ENCODE measurements around the gene NEDD4L. TPM values are rescaled to one million over a fixed set of nuclear protein-coding genes. Genes with fewer than 3 reads are reported as not detected.

The NEDD4L gene
- polyA plus RNA-seq, 1 experiment: 14.1 TPM

- no peak for DNase-seq (ENCODE audit: low read depth)
- no peaks in the 10 kb centered on the region for H3K27me3 ChIP-seq (ENCODE audit: control insufficient read depth, insufficient read depth, low read length)
- H3K36me3 ChIP-seq (ENCODE audit: control insufficient read depth, insufficient read depth, low read length): no peaks in the 10 kb centered on the region
- H3K4me3 ChIP-seq (ENCODE audit: low read depth, low read length): no peak overlapping the region
- ChIA-PET POLR2A (no interaction called here), CTCF (interaction anchor here (1.2 to 2.6 kb wide), 3 partner anchors 43 to 138 kb away, joined by 3 to 8 read pairs (median 6); partner anchors contain the start of gene NEDD4L)
- TF ChIP-seq, protein P1, sequence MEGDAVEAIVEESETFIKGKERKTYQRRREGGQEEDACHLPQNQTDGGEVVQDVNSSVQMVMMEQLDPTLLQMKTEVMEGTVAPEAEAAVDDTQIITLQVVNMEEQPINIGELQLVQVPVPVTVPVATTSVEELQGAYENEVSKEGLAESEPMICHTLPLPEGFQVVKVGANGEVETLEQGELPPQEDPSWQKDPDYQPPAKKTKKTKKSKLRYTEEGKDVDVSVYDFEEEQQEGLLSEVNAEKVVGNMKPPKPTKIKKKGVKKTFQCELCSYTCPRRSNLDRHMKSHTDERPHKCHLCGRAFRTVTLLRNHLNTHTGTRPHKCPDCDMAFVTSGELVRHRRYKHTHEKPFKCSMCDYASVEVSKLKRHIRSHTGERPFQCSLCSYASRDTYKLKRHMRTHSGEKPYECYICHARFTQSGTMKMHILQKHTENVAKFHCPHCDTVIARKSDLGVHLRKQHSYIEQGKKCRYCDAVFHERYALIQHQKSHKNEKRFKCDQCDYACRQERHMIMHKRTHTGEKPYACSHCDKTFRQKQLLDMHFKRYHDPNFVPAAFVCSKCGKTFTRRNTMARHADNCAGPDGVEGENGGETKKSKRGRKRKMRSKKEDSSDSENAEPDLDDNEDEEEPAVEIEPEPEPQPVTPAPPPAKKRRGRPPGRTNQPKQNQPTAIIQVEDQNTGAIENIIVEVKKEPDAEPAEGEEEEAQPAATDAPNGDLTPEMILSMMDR (IDR thresholded peaks at IDR 0.05; ENCODE audit: insufficient read depth, low read depth, low read length): no peak
These were observed 134.5 kb downstream of the NEDD4L start for GRCh38 chr18:58178511-58178910.

GRCh38 chr18:58180172-58180571 lies 136.1 kb downstream of the NEDD4L start:
- Histone ChIP-seq H3K27me3 (ENCODE audit: control insufficient read depth, insufficient read depth, low read length) (no peaks in the 10 kb centered on the region), H3K36me3 (ENCODE audit: control insufficient read depth, insufficient read depth, low read length) (no peaks in the 10 kb centered on the region), H3K4me3 (ENCODE audit: low read depth, low read length) (no peak overlapping the region)
- no peak for DNase-seq (ENCODE audit: low read depth)
- POLR2A ChIA-PET: no interaction called here
- TF ChIP-seq, protein P1 (IDR thresholded peaks at IDR 0.05; ENCODE audit: insufficient read depth, low read depth, low read length): no peak
- CTCF ChIA-PET: interaction anchor here (0.6 to 4.1 kb wide), 4 partner anchors 12 to 110 kb away, joined by 3 to 40 read pairs (median 6); no protein-coding TSS in a partner anchor

DNA sequence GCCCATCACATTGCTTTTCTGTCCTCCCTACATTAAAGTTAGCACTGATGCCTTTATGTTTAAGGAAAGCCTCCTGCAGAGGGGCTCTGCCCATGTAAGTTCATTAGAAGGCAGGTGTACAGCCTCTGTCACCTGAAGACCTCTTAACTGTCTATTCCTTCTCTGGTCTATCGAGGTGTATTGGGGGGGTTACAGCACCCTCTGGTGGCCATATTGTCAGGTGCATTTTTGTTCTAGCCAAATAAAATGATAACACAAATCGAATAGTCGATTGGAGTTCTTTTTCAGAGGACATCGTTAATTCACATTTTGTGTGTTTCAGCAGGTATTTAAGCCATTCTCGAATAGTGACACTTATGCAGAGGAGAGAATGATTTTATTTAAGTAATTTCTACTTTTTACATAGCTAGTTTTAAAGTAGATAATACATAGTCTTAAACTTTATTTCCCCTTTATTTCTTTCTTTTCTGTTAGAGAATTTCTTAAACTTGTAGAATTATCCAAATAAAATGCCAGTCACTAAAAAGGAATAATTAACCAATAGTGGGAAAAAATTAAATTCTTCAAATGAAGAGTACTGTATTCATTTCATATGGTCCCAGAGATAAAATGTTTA lies 136.8 kb downstream of the NEDD4L start:
- CTCF ChIA-PET: interaction anchor here (0.6 to 4.1 kb wide), 28 partner anchors 8 to 596 kb away, joined by 3 to 40 read pairs (median 4); partner anchors contain the start of gene NEDD4L
- no peak for DNase-seq (ENCODE audit: low read depth)

DNA sequence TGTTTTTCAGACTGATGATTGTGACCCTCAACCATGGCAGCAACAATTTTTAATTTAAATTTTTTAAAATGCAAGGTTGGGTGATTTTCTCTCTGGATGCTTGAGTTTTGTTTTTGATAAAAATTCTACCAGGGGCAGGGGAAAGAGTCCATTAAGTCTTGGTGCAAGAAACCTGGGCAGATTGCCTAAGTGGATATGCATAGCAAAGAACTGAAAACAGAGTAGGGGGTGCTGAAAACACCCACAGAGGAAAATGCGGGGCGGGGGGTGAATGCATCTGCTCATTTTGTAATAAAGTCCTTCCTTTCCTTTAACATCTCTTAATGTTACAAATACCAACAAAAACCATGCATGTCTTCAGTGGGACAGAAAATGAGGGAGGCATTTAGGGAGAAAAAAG lies 138.0 kb downstream of the NEDD4L start:
- ChIA-PET CTCF (interaction anchor here (0.7 to 4.1 kb wide), 19 partner anchors 9 to 582 kb away, joined by 3 to 40 read pairs (median 5); partner anchors contain the start of gene NEDD4L), POLR2A (interaction anchor here (0.6 kb wide), 1 partner anchor 16 kb away, joined by 3 read pairs; no protein-coding TSS in a partner anchor)
- H3K36me3 ChIP-seq (ENCODE audit: control insufficient read depth, insufficient read depth, low read length): no peaks in the 10 kb centered on the region
- no peaks in the 10 kb centered on the region for H3K27me3 ChIP-seq (ENCODE audit: control insufficient read depth, insufficient read depth, low read length)
- TF ChIP-seq, protein P1 (IDR thresholded peaks at IDR 0.05; ENCODE audit: insufficient read depth, low read depth, low read length): no peak
- DNase-seq (ENCODE audit: low read depth): no peak
- no peak overlapping the region for H3K4me3 ChIP-seq (ENCODE audit: low read depth, low read length)

More for the DNA sequence above, 136.8 kb downstream of the NEDD4L start:
- TF ChIP-seq, protein P1 (IDR thresholded peaks at IDR 0.05; ENCODE audit: insufficient read depth, low read depth, low read length): peak; percentile 89
- POLR2A ChIA-PET: no interaction called here
- H3K27me3 ChIP-seq (ENCODE audit: control insufficient read depth, insufficient read depth, low read length): no peaks in the 10 kb centered on the region
- no peaks in the 10 kb centered on the region for H3K36me3 ChIP-seq (ENCODE audit: control insufficient read depth, insufficient read depth, low read length)
- H3K4me3 ChIP-seq (ENCODE audit: low read depth, low read length): no peak overlapping the region

- Histone ChIP-seq H3K4me3 (ENCODE audit: low read depth, low read length) (no peak overlapping the region), H3K36me3 (ENCODE audit: control insufficient read depth, insufficient read depth, low read length) (no peaks in the 10 kb centered on the region), H3K27me3 (ENCODE audit: control insufficient read depth, insufficient read depth, low read length) (no peaks in the 10 kb centered on the region)
- DNase-seq (ENCODE audit: low read depth): no peak
- ChIA-PET POLR2A (no interaction called here), CTCF (interaction anchor here (1.0 to 4.1 kb wide), 2 partner anchors 9 to 140 kb away, joined by 4 to 40 read pairs; partner anchors contain the start of gene NEDD4L)
- TF ChIP-seq, protein P1 (IDR thresholded peaks at IDR 0.05; ENCODE audit: insufficient read depth, low read depth, low read length): no peak
These were observed 139.2 kb downstream of the NEDD4L start for GRCh38 chr18:58183226-58183625.

All from BJ (cell line).